Smooth muscle cell (in vitro differentiated cells): ENCODE measurements around the gene SSU72. TPM values are rescaled to one million over a fixed set of nuclear protein-coding genes. Genes with fewer than 3 reads are reported as not detected.

Experiments used
- DNase-seq: peaks from one replicate; lab custom pipeline; 2025; ENCODE audit not compliant: unreplicated experiment; lab: John Stamatoyannopoulos, UW
- H2AFZ ChIP-seq: fragments of 200-600 bp; sonication (generic); 2 replicates; pipeline ENCODE4 v1.6.0; 2016; ENCODE audit warnings: antibody characterized with exemption, low read depth, mild to moderate bottlenecking
- H3F3A ChIP-seq: fragments of 200-600 bp; sonication (generic); 2 replicates; pipeline ENCODE4 v1.6.0; 2017; ENCODE audit warnings: antibody characterized with exemption, low read depth
- H3K27ac ChIP-seq: fragments of 200-600 bp; sonication (generic); 2 replicates; pipeline ENCODE4 v1.5.1; 2016; ENCODE audit warnings: low read depth, mild to moderate bottlenecking
- H3K27me3 ChIP-seq: fragments of 200-600 bp; sonication (generic); 2 replicates; pipeline ENCODE4 v1.6.1; 2016; ENCODE audit warnings: low read depth, mild to moderate bottlenecking
- H3K36me3 ChIP-seq: fragments of 200-600 bp; sonication (generic); 2 replicates; pipeline ENCODE4 v1.5.1; 2016; ENCODE audit warnings: low read depth
- H3K4me1 ChIP-seq: fragments of 200-600 bp; sonication (generic); 2 replicates; pipeline ENCODE4 v1.5.1; 2016; ENCODE audit warnings: low read depth
- H3K4me2 ChIP-seq: fragments of 200-600 bp; sonication (generic); 2 replicates; pipeline ENCODE4 v1.6.0; 2016; ENCODE audit warnings: mild to moderate bottlenecking
- H3K4me3 ChIP-seq: fragments of 200-600 bp; sonication (generic); 2 replicates; pipeline ENCODE4 v1.5.1; 2016; ENCODE audit warnings: mild to moderate bottlenecking
- H3K79me2 ChIP-seq: fragments of 200-600 bp; sonication (generic); 2 replicates; pipeline ENCODE4 v1.6.0; 2016; ENCODE audit warnings: low read depth, mild to moderate bottlenecking
- H3K9ac ChIP-seq: fragments of 200-600 bp; sonication (generic); 2 replicates; pipeline ENCODE4 v1.6.0; 2016; ENCODE audit warnings: low read depth
- H3K9me3 ChIP-seq: fragments of 200-600 bp; sonication (generic); replicated peaks from 2 replicates; pipeline ENCODE4 v1.5.1; 2016; ENCODE audit warnings: low read depth
- H4K20me1 ChIP-seq: fragments of 200-600 bp; sonication (generic); 2 replicates; pipeline ENCODE4 v1.6.0; 2016; ENCODE audit warnings: low read depth
- CTCF ChIP-seq: fragments of 200-600 bp; sonication (generic); IDR thresholded peaks from 2 replicates; pipeline ENCODE4 v1.5.1; 2017; ENCODE audit warnings: borderline replicate concordance, mild to moderate bottlenecking, antibody characterized with exemption; ENCODE audit not compliant: insufficient read depth, poor library complexity, severe bottlenecking
- WGBS: methylation state at CpG from one replicate; pipeline ENCODE4 v1.1.7; 2016; ENCODE audit warnings: low lambda C conversion rate; 5-methylcytosine and 5-hydroxymethylcytosine counted together
- polyA plus RNA-seq: library from polyadenylated mRNA; unstranded; fragments of >200 nt; fragmentation: Nextera tagmentation; extraction: Ambion mirVana; gene quantifications from 2 replicates; pipeline ENCODE4 v1.2.1, GENCODE V29; 2016
- total RNA-seq: library from RNA; depleted of rRNA; stranded (reverse); fragments of >200 nt; gene quantifications from 2 replicates; pipeline ENCODE4 v1.2.3, GENCODE V29; 2014

Gene SSU72
- total and polyA plus RNA-seq, 2 experiments from 2014 or later = 116 to 223 TPM

GRCh38 chr1:1573843-1574720, 581 bp downstream of the SSU72 start:
- no peaks in the 10 kb centered on the region for H3K9me3 ChIP-seq
- no peaks in the 10 kb centered on the region for H3K36me3 ChIP-seq
- peak; percentile 76 for DNase-seq
- peak overlapping the region; percentile 99 for H3K27ac ChIP-seq
- H3F3A ChIP-seq = peaks cover 16% of the 10 kb centered on the region
- peak overlapping the region; percentile 73 for H2AFZ ChIP-seq
- peaks cover 46% of the 10 kb centered on the region for H4K20me1 ChIP-seq
- peaks cover 53% of the 10 kb centered on the region for H3K79me2 ChIP-seq
- H3K4me3 ChIP-seq = peak overlapping the region; percentile 100
- peak overlapping the region; percentile 94 for H3K4me2 ChIP-seq
- H3K9ac ChIP-seq = peak overlapping the region; percentile 99
- 2% methylated on average over 78 of the region's 96 CpGs for WGBS
- peaks cover 6% of the 10 kb centered on the region for H3K4me1 ChIP-seq
- no peaks in the 10 kb centered on the region for H3K27me3 ChIP-seq
- peak; percentile 21 for TF ChIP-seq CTCF

GRCh38 chr1:1569341-1569740, 5.3 kb downstream of the SSU72 start:
- DNase-seq = no peak
- H4K20me1 ChIP-seq = peaks cover 94% of the 10 kb centered on the region
- peaks cover 16% of the 10 kb centered on the region for H3F3A ChIP-seq
- H3K27me3 ChIP-seq = no peaks in the 10 kb centered on the region
- no peak overlapping the region for H2AFZ ChIP-seq
- H3K4me2 ChIP-seq = no peak overlapping the region
- H3K9ac ChIP-seq = no peak overlapping the region
- TF ChIP-seq CTCF = no peak
- peaks cover 99% of the 10 kb centered on the region for H3K79me2 ChIP-seq
- peaks cover 6% of the 10 kb centered on the region for H3K4me1 ChIP-seq
- H3K4me3 ChIP-seq = no peak overlapping the region
- no peaks in the 10 kb centered on the region for H3K9me3 ChIP-seq
- no peaks in the 10 kb centered on the region for H3K36me3 ChIP-seq
- WGBS = 94% methylated on average over 7 of the region's 7 CpGs
- peak overlapping the region; percentile 11 for H3K27ac ChIP-seq

GRCh38 chr1:1567891-1568291, 6.8 kb downstream of the SSU72 start:
- Histone ChIP-seq H4K20me1 (peaks cover 99% of the 10 kb centered on the region), H3K4me2 (no peak overlapping the region), H3K4me1 (no peaks in the 10 kb centered on the region), H3K36me3 (no peaks in the 10 kb centered on the region), H3K27me3 (no peaks in the 10 kb centered on the region), H3K27ac (no peak overlapping the region), H3K4me3 (no peak overlapping the region), H3K79me2 (peaks cover 98% of the 10 kb centered on the region), H3K9me3 (no peaks in the 10 kb centered on the region), H3K9ac (no peak overlapping the region), H2AFZ (no peak overlapping the region), H3F3A (peaks cover 7% of the 10 kb centered on the region)
- WGBS = 79% methylated on average over 10 of the region's 10 CpGs
- no peak for TF ChIP-seq CTCF
- DNase-seq = no peak
